B cell (primary cell): ENCODE measurements around the gene USH1G. TPM values are rescaled to one million over a fixed set of nuclear protein-coding genes. Genes with fewer than 3 reads are reported as not detected.

Source experiments
- ATAC-seq: fragments of 200-7000 bp; cut with Tn5 transposase; one replicate; pipeline ENCODE4 v1.10.0; 2021; ENCODE audit warnings: low read depth, mild to moderate bottlenecking, moderate number of reproducible peaks, moderate library complexity
- CTCF ChIA-PET: fragments of 350-600 bp; sonication (Branson Sonifier 250); formaldehyde crosslinking; loops from one replicate; lab custom pipeline; 2021; ENCODE audit warnings: antibody characterized with exemption, inconsistent platforms; lab: Charles Lee
- POLR2A ChIA-PET: fragments of 350-600 bp; sonication (Branson Sonifier 250); formaldehyde crosslinking; loops from one replicate; lab custom pipeline; 2021; ENCODE audit warnings: antibody characterized with exemption; lab: Charles Lee
- DNase-seq: peaks from one replicate; pipeline ENCODE4 v3.0.0; 2013
- H2AFZ ChIP-seq: 2 replicates; pipeline ENCODE4 v1.6.1; 2012; ENCODE audit warnings: mild to moderate bottlenecking, low read depth, low read length; ENCODE audit not compliant: insufficient read depth, poor library complexity, severe bottlenecking
- H3K27ac ChIP-seq, 2 donors: 1 replicate in 1 of 2; 2 replicates in 1 of 2; pipeline ENCODE4 v1.5.1; 2012 to 2013; ENCODE audit warnings: low read length in 2 of 2, mild to moderate bottlenecking in 2 of 2, moderate library complexity in 1 of 2
- H3K27me3 ChIP-seq, 4 experiments: fragments of 200-600 bp in 1 of 4; sonication (generic) in 1 of 4; replicated peaks in 1 of 4; 1 replicate in 2 of 4; 2 replicates in 2 of 4; pipeline versions ENCODE4 v1.6.1 to v1.7.0; 2013 to 2016; ENCODE audit warnings: low read length in 3 of 4, mild to moderate bottlenecking in 2 of 4, mixed read lengths in 1 of 4, moderate library complexity in 1 of 4; ENCODE audit not compliant: insufficient read depth in 4 of 4, control insufficient read depth in 3 of 4; ENCODE audit errors: control extremely low read depth in 1 of 4
- H3K36me3 ChIP-seq, 2 experiments: replicated peaks in 1 of 2; 1 replicate in 1 of 2; 2 replicates in 1 of 2; pipeline versions ENCODE4 v1.6.1 to v1.7.1; 2013; ENCODE audit warnings: low read length in 1 of 2; ENCODE audit not compliant: insufficient read depth in 2 of 2, control insufficient read depth in 1 of 2; ENCODE audit errors: control extremely low read depth in 1 of 2, extremely low read depth in 1 of 2
- H3K4me1 ChIP-seq, 2 donors: fragments of 200-600 bp in 1 of 2; sonication (generic) in 1 of 2; 1 replicate in 1 of 2; 2 replicates in 1 of 2; pipeline versions ENCODE4 v1.5.1 to v1.6.1; 2013 to 2017; ENCODE audit warnings: low read length in 2 of 2; ENCODE audit not compliant: control insufficient read depth in 2 of 2, insufficient read depth in 2 of 2
- H3K4me2 ChIP-seq: replicated peaks from 2 replicates; pipeline ENCODE3; 2012; ENCODE audit warnings: mild to moderate bottlenecking, low read depth, low read length; ENCODE audit not compliant: poor library complexity, severe bottlenecking
- H3K4me3 ChIP-seq, 5 experiments: fragments of 200-600 bp in 1 of 5; sonication (generic) in 1 of 5; 1 replicate in 3 of 5; 2 replicates in 2 of 5; pipeline versions ENCODE4 v1.5.1 to v1.7.0; 2011 to 2016; ENCODE audit warnings: low read length in 4 of 5, mild to moderate bottlenecking in 4 of 5, low read depth in 2 of 5, control low read depth in 1 of 5, moderate library complexity in 1 of 5; ENCODE audit not compliant: insufficient read depth in 1 of 5; ENCODE audit errors: control extremely low read depth in 1 of 5, extremely low read depth in 1 of 5
- H3K79me2 ChIP-seq: fragments of 200-600 bp; sonication (generic); one replicate; pipeline ENCODE4 v1.6.0; 2016; ENCODE audit warnings: low read length; ENCODE audit not compliant: control insufficient read depth, insufficient read depth
- H3K9ac ChIP-seq: fragments of 200-600 bp; sonication (generic); 2 replicates; pipeline ENCODE4 v1.6.1; 2017; ENCODE audit warnings: mild to moderate bottlenecking, low read length, moderate library complexity
- H3K9me3 ChIP-seq, 3 donors: one replicate each; pipeline versions ENCODE4 v1.6.1 to v1.7.1; 2013; ENCODE audit warnings: low read length in 2 of 3; ENCODE audit not compliant: control insufficient read depth in 2 of 3, insufficient read depth in 1 of 3; ENCODE audit errors: control extremely low read depth in 1 of 3
- H4K20me1 ChIP-seq: 2 replicates; pipeline ENCODE4 v1.6.0; 2012; ENCODE audit warnings: mild to moderate bottlenecking, low read length; ENCODE audit not compliant: insufficient read depth, control insufficient read depth, poor library complexity, severe bottlenecking
- H3K27ac Mint-ChIP-seq: one replicate; pipeline ENCODE4 v1.8.0; 2021; ENCODE audit warnings: mixed read lengths
- H3K27me3 Mint-ChIP-seq: one replicate; pipeline ENCODE4 v1.8.0; 2021; ENCODE audit warnings: mixed read lengths
- H3K4me1 Mint-ChIP-seq: one replicate; pipeline ENCODE4 v1.8.0; 2021; ENCODE audit warnings: mixed read lengths
- H3K4me3 Mint-ChIP-seq: one replicate; pipeline ENCODE4 v1.8.0; 2021; ENCODE audit warnings: mixed read lengths
- H3K9me3 Mint-ChIP-seq: one replicate; pipeline ENCODE4 v1.8.0; 2022; ENCODE audit warnings: mixed read lengths; ENCODE audit not compliant: insufficient read depth
- CTCF ChIP-seq: fragments of 200-600 bp; IDR thresholded peaks from one replicate; pipeline ENCODE4 v1.8.0; 2022; ENCODE audit warnings: antibody characterized with exemption, mild to moderate bottlenecking
- EZH2 ChIP-seq: IDR thresholded peaks from 2 replicates; pipeline ENCODE4 v1.6.1; 2012; ENCODE audit warnings: borderline replicate concordance, low read depth, mild to moderate bottlenecking, moderate library complexity, low read length; ENCODE audit not compliant: insufficient read depth, poor library complexity, severe bottlenecking
- WGBS: methylation state at CpG from one replicate; pipeline ENCODE4 v1.1.5; 2013; ENCODE audit warnings: missing lambda C conversion rate; ENCODE audit not compliant: insufficient coverage; 5-methylcytosine and 5-hydroxymethylcytosine counted together
- intact Hi-C: fragments of 100-400 bp; cut with micrococcal nuclease; formaldehyde crosslinking; loops from one replicate; pipeline ENCODE4 v1.10.0; 2022
- polyA plus RNA-seq: library from polyadenylated mRNA; depleted of rRNA; stranded (reverse); fragments of >200 nt; gene quantifications from 2 replicates; pipeline ENCODE4 v1.2.3, GENCODE V29; 2012
- total RNA-seq, 2 donors: library from RNA; stranded (reverse); fragments of 120-200 nt in 1 of 2; gene quantifications; 1 replicate in 1 of 2; 2 replicates in 1 of 2; pipeline versions ENCODE4 v1.2.3 to v1.2.4, GENCODE V29; 2013 to 2022

Gene USH1G
- total and polyA plus RNA-seq, 2 donors (not counting 1 experiment from before 2014, with no cell fraction given) = not detected

DNA sequence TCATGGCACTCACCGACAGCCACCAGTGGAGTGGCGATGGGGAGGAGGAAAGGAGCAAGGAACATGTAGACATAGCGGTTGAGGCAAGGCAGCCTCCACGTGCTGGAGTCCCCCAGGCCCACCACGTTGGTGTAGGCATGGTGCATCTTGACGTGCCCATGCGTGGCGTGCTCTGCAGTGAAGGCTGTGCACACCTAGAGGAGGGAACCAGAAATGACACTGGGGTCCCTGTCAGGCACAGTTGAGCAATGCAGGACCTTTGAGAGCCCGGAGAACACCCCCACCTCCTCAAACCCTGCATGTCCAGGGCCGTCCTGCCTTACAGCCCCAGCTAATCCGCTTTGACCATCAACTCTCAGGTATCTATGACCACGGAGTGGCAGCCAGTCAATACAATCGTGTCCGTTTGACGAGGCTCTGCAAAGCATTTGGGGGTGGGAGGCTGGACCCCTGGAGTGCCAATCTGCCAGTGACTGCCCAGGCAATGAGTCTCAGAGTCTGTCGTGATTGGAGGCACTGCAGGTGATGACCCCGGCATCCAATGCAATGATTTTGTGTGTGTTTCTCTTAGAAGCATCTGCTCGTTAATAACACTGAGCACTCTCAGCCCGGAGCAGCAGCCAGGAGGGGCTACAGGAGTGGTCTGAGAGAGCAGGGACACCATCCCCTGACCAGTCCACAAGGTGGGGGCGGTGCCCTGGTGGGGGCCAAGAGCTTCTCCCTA lies 40.4 kb downstream of the USH1G start:
- H3K9me3 Mint-ChIP-seq = no peaks in the 10 kb centered on the region
- TF ChIP-seq CTCF (no peak), EZH2 (no peak)
- Histone ChIP-seq H3K27ac (no peak overlapping the region), H3K9ac (no peak overlapping the region), H3K36me3 (no peaks in the 10 kb centered on the region), H3K4me1 (no peaks in the 10 kb centered on the region), H3K4me3 (no peak overlapping the region), H3K27me3 (peaks cover 0 to 10% (median 0%) of the 10 kb centered on the region in 4 experiments), H4K20me1 (no peaks in the 10 kb centered on the region), H2AFZ (no peak overlapping the region), H3K79me2 (no peaks in the 10 kb centered on the region), H3K9me3 (no peaks in the 10 kb centered on the region), H3K4me2 (no peak overlapping the region)
- H3K4me3 Mint-ChIP-seq = no peak overlapping the region
- DNase-seq (no peak), ATAC-seq (no peak)
- ChIA-PET CTCF (no interaction called here), POLR2A (no interaction called here)
- intact Hi-C loops = no loop called here
- H3K27ac Mint-ChIP-seq = no peak overlapping the region
- peaks cover 16% of the 10 kb centered on the region for H3K27me3 Mint-ChIP-seq
- H3K4me1 Mint-ChIP-seq = no peaks in the 10 kb centered on the region
- WGBS = 87% methylated on average over 20 of the region's 20 CpGs

DNA sequence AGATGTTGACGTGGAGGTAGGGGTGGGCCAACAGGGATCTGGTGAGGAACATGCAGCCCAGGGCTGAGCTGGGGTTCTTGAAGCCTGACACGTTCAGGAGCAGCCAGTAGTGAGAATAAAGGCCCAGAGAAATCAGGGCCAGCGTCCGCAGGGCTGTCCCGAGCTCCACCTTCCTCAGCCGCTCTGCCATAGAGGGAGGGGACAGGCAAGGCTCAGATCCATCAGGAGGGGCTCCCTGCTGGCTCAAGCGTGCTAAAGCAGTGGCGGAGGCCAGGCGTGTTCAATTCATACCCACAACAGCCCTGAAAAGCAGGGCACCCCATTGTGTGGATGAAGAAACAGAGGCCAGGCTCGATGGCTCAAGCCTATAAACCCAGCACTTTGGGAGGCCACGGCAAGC lies 42.0 kb downstream of the USH1G start:
- H3K4me3 Mint-ChIP-seq = no peak overlapping the region
- no peaks in the 10 kb centered on the region for H3K4me1 Mint-ChIP-seq
- Histone ChIP-seq H2AFZ (no peak overlapping the region), H3K9me3 (no peaks in the 10 kb centered on the region), H3K36me3 (no peaks in the 10 kb centered on the region), H3K27ac (no peak overlapping the region), H3K4me1 (no peaks in the 10 kb centered on the region), H3K9ac (no peak overlapping the region), H3K4me2 (no peak overlapping the region), H4K20me1 (no peaks in the 10 kb centered on the region), H3K79me2 (no peaks in the 10 kb centered on the region), H3K27me3 (peaks cover 0 to 10% (median 0%) of the 10 kb centered on the region in 4 experiments), H3K4me3 (no peak overlapping the region)
- H3K27me3 Mint-ChIP-seq = peaks cover 11% of the 10 kb centered on the region
- intact Hi-C loops = no loop called here
- POLR2A ChIA-PET = no interaction called here
- no peak overlapping the region for H3K27ac Mint-ChIP-seq
- ATAC-seq = no peak
- no peak for DNase-seq
- H3K9me3 Mint-ChIP-seq = no peaks in the 10 kb centered on the region
- CTCF ChIA-PET = interaction anchor here (1.2 to 1.4 kb wide), 2 partner anchors 16 to 110 kb away, joined by 3 to 4 read pairs; no protein-coding TSS in a partner anchor
- TF ChIP-seq CTCF = no peak
- WGBS = 89% methylated on average over 9 of the region's 11 CpGs
